ENCODE data around the gene NRDE2. TPM values are rescaled to one million over a fixed set of nuclear protein-coding genes. Genes with fewer than 3 reads are reported as not detected.

NRDE2 gene
- total and polyA plus RNA-seq, 7 donors = 5.8 to 21.8 (median 11.0) TPM

DNA sequence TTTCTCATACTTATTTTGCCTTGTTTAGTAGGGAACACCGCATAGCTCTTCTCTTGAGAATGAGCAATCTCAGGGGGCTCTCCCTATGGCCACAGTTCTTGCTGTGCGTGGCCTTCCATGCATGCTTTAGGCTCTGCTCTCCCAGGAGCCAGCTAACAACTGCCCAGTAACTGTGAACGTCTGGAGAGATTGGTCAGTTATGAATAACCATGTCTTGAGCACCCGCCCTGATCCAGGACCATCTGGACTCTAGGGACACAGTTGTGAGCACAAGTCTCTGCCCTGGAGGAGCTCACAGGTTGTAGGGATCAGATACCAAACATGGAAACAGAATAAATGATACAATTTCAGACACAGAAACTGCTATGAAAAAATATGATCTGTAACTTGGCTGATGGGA lies 63.3 kb downstream of the NRDE2 start:
- Histone ChIP-seq H3K36me3 (ENCODE audit: insufficient read depth in 1 of 2, low read depth in 1 of 2) (peaks cover 30 to 99% of the 10 kb centered on the region in 2 donors), H3K4me1 (no peaks in the 10 kb centered on the region), H3K4me3 (no peak overlapping the region), H3K27me3 (ENCODE audit: insufficient read depth in 3 of 3, low read length in 2 of 3) (no peaks in the 10 kb centered on the region), H3K27ac (no peak overlapping the region), H3K9me3 (no peaks in the 10 kb centered on the region)
- TF ChIP-seq, protein P1, sequence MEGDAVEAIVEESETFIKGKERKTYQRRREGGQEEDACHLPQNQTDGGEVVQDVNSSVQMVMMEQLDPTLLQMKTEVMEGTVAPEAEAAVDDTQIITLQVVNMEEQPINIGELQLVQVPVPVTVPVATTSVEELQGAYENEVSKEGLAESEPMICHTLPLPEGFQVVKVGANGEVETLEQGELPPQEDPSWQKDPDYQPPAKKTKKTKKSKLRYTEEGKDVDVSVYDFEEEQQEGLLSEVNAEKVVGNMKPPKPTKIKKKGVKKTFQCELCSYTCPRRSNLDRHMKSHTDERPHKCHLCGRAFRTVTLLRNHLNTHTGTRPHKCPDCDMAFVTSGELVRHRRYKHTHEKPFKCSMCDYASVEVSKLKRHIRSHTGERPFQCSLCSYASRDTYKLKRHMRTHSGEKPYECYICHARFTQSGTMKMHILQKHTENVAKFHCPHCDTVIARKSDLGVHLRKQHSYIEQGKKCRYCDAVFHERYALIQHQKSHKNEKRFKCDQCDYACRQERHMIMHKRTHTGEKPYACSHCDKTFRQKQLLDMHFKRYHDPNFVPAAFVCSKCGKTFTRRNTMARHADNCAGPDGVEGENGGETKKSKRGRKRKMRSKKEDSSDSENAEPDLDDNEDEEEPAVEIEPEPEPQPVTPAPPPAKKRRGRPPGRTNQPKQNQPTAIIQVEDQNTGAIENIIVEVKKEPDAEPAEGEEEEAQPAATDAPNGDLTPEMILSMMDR (IDR thresholded peaks at IDR 0.05) = no peak
- no peak for ATAC-seq
- no peak for DNase-seq
- intact Hi-C loops (cut with DNase I) = no loop called here
- 80 to 93% (median 80%) methylated on average over 4 of the region's 4 CpGs for WGBS, 3 donors

DNA sequence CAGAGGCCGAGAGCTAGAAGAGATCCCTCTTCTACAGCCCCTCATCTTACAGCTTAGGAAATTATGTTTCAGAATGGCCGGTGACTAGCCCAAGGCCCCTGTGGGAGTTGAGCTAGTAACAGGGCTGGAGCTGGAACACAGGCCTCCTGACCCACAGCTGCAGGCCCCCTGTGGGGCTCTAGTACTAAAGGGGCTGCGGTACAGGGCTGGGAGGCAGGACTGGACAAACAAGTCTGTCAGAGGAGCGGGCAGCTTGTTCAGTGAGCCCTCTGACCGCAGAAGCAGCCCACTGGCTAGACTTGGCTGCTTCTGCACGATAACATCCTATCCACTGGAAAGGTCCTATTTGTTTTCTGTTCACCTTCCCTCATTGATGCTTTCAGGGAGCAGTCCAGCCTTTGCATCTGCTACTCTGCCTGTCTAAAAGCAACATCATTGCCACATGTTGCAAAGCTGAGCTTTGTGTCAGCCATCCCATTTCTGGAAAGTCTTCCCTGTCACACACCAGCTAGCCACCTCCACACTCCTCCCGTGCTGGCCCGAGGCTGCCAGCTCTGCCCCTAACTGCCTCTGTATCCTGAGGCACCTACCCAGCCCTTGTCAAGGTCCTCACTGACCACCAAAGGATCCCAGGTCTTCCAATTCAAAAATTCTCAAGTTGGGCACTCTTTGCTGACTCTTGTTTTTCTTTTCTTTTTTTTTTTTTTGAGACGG lies 65.1 kb downstream of the NRDE2 start:
- Histone ChIP-seq H3K27me3 (ENCODE audit: insufficient read depth in 3 of 3, low read length in 2 of 3) (no peaks in the 10 kb centered on the region), H3K36me3 (ENCODE audit: insufficient read depth in 1 of 2, low read depth in 1 of 2) (peaks cover 30 to 96% of the 10 kb centered on the region in 2 donors), H3K9me3 (no peaks in the 10 kb centered on the region), H3K27ac (no peak overlapping the region), H3K4me1 (no peaks in the 10 kb centered on the region), H3K4me3 (no peak overlapping the region)
- no peak for DNase-seq
- 90 to 94% (median 94%) methylated on average over 9 of the region's 9 CpGs for WGBS, 3 donors
- peak in 2 of 4 donors; percentile 17 to 25 for ATAC-seq
- TF ChIP-seq, protein P1 (IDR thresholded peaks at IDR 0.05) = no peak
- intact Hi-C loops (cut with DNase I) = no loop called here

DNA sequence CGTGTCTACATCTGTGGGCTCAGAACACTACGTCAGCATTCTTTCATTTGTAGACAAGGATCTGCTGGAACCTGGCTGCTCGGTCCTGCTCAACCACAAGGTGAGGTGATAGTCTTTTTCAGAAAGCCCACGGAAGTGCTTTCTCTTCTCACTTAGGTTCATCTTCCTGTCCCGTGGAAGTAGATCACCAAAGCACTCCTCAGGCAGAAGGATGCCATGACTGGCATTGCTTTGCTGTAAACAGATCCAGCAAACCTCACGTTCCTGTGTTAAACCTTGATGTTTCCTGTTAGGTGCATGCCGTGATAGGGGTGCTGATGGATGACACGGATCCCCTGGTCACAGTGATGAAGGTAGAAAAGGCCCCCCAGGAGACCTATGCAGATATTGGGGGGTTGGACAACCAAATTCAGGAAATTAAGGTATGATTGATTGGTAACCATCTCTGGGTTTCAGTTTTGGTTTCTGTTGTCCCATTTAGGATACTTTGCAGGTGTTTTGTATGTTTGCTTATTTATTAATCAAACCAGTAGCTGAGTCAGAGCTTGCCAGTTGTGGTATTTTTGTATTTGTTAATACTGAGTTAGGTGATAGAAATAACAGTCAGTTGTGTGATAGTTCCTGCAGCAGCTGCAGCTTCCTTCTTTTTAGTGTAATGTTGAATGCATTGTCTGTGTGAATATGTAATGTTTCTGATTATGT lies 67.8 kb downstream of the NRDE2 start:
- WGBS, 3 donors = 76 to 84% (median 81%) methylated on average over 6 to 8 of the region's 8 CpGs
- no peak overlapping the region for H3K4me3 ChIP-seq
- ATAC-seq (no peak), DNase-seq (no peak)
- intact Hi-C loops (cut with DNase I) = no loop called here
- no peaks in the 10 kb centered on the region for H3K9me3 ChIP-seq
- H3K27me3 ChIP-seq (ENCODE audit: insufficient read depth in 3 of 3, low read length in 2 of 3) = no peaks in the 10 kb centered on the region
- no peaks in the 10 kb centered on the region for H3K4me1 ChIP-seq
- H3K36me3 ChIP-seq (ENCODE audit: insufficient read depth in 1 of 2, low read depth in 1 of 2) = peaks cover 23 to 95% of the 10 kb centered on the region in 2 donors
- no peak overlapping the region for H3K27ac ChIP-seq
- TF ChIP-seq, protein P1 (IDR thresholded peaks at IDR 0.05) = no peak

DNA sequence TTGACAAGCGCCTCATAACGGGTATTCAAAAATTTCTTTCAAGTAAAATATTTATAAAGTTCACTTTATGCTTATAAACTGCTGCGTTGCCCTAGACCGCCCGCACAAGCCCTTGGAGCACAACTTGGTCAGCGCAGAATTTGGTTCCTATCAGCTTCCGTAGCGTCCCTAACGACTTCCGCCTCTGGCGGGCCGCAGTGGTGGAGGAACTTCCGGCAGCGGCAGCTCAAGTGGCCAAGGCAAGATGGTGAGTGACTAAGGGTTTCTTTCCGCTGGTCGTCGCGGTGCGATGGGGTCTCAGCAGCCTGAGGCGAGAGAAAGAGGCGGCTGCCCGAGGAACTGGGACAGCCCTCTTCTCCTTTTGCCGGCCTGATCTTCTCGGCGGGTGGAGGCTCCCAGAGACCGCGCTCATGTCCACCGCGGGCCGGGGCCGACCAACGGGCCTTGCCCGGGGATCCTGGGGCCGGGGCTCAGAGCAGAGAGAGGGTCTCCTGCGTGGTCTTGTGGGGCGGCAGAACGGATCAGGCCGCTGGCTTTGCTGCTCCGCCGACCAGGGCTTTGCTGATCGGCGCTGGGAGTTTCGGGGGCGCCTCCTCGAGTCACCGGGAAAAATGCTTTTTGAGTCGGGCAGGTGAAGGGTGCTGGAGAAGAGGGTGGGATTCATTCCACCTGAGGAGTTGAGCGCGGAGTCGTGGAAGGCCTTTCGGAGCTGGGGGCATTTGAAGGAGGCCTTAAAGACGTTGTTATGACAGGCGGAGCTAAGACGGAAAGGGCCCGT lies 75.2 kb downstream of the NRDE2 start, which contains the start of gene PSMC1:
TSS of gene PSMC1 (plus strand) at position 200 of the 778 bp plus-strand sequence. CDS start at position 245, 45 bp downstream.
- TF ChIP-seq, protein P1 (IDR thresholded peaks at IDR 0.05) = no peak
- peaks cover 0 to 8% (median 3%) of the 10 kb centered on the region in 3 donors for H3K27me3 ChIP-seq (ENCODE audit: insufficient read depth in 3 of 3, low read length in 2 of 3)
- WGBS, 3 donors = 0% methylated on average over 52 to 55 of the region's 55 CpGs
- no peaks in the 10 kb centered on the region for H3K9me3 ChIP-seq
- H3K4me3 ChIP-seq = peak within 1 kb of the TSS; percentile 96
- ATAC-seq = peak; percentile 98
- H3K27ac ChIP-seq = peak within 1 kb of the TSS; percentile 96
- intact Hi-C loops (cut with DNase I) = no loop called here
- H3K36me3 ChIP-seq (ENCODE audit: insufficient read depth in 1 of 2, low read depth in 1 of 2) = peaks cover 2 to 32% of the 10 kb centered on the region in 2 donors
- DNase-seq = peak; percentile 90 to 95
- peaks cover 9% of the 10 kb centered on the region for H3K4me1 ChIP-seq

Data from psoas muscle (tissue), 8 donors.